Neural progenitor cell (in vitro differentiated cells): ENCODE measurements around the gene GGT6.

Source experiments
- CTCF ChIP-seq: fragments of 200-600 bp; sonication (generic); IDR thresholded peaks from 2 replicates; pipeline ENCODE4 v1.5.1; 2017; ENCODE audit warnings: antibody characterized with exemption, mild to moderate bottlenecking
- EZH2 ChIP-seq: fragments of 200-600 bp; sonication (generic); IDR thresholded peaks from 2 replicates; pipeline ENCODE4 v1.6.1; 2017; ENCODE audit warnings: antibody characterized with exemption, mild to moderate bottlenecking, moderate library complexity
- EZH2phosphoT487 ChIP-seq: fragments of 200-600 bp; sonication (generic); IDR thresholded peaks from 2 replicates; pipeline ENCODE4 v1.6.1; 2017; ENCODE audit warnings: antibody characterized with exemption

- TF ChIP-seq CTCF, result no peak
- no peak for TF ChIP-seq EZH2
- no peak for TF ChIP-seq EZH2phosphoT487
Measured at GRCh38 chr17:4534515-4534914, 25.9 kb downstream of the GGT6 start.
